Fibroblast of skin of right quadriceps (primary cell): ENCODE data around the gene CCS.
"Not testable (repeated sequence)": the region's sequence is repeated elsewhere in the genome, so short reads cannot be mapped to it uniquely, and the experiment has no call there.

ENCODE experiments used
- DNase-seq: peaks from one replicate; pipeline ENCODE4 v3.0.0-alpha.2; 2013

The CCS gene

GRCh38 chr11:66595245-66595904 is 2.4 kb downstream of the CCS start:
- DNase-seq: no peak

GRCh38 chr11:66598993-66599392 is 6.0 kb downstream of the CCS start:
- DNase-seq: no peak

- no peak for DNase-seq
Measured at GRCh38 chr11:66600219-66600618, 7.2 kb downstream of the CCS start.

GRCh38 chr11:66600631-66601233 is 7.7 kb downstream of the CCS start:
- no peak for DNase-seq

GRCh38 chr11:66603072-66603471 is 10.1 kb downstream of the CCS start:
- DNase-seq: no peak

- DNase-seq: no peak
Measured at GRCh38 chr11:66604155-66604554, 11.2 kb downstream of the CCS start.

GRCh38 chr11:66606608-66607007 is 13.6 kb downstream of the CCS start:
- DNase-seq: not testable (repeated sequence)

GRCh38 chr11:66607126-66607834 is 14.3 kb downstream of the CCS start:
- peak; percentile 69 for DNase-seq

- no peak for DNase-seq
Measured at GRCh38 chr11:66609721-66610617, 17.0 kb downstream of the CCS start.

GRCh38 chr11:66612458-66612857 is 19.5 kb downstream of the CCS start:
- DNase-seq: no peak

GRCh38 chr11:66614073-66614472 is 21.1 kb downstream of the CCS start:
- no peak for DNase-seq

GRCh38 chr11:66616379-66617154 is 23.6 kb downstream of the CCS start, which contains the start of gene RBM14:
RBM14 (plus strand) TSS chr11:66616630; CDS start chr11:66616721, 91 bp downstream.
- DNase-seq: peak; percentile 99

- no peak for DNase-seq
Measured at GRCh38 chr11:66617155-66617834, 24.3 kb downstream of the CCS start.

- peak; percentile 28 for DNase-seq
Measured at GRCh38 chr11:66619080-66619554, 26.1 kb downstream of the CCS start.

- no peak for DNase-seq
Measured at GRCh38 chr11:66624450-66624849, 31.5 kb downstream of the CCS start.

GRCh38 chr11:66625041-66625751 is 32.2 kb downstream of the CCS start:
- DNase-seq: no peak

- no peak for DNase-seq
Measured at GRCh38 chr11:66625752-66626149, 32.8 kb downstream of the CCS start.

- DNase-seq: no peak
Measured at GRCh38 chr11:66626382-66626781, 33.4 kb downstream of the CCS start.

GRCh38 chr11:66626926-66627325 is 33.9 kb downstream of the CCS start:
- DNase-seq: no peak

- no peak for DNase-seq
Measured at GRCh38 chr11:66628061-66628603, 35.1 kb downstream of the CCS start.
